Fibroblast of skin of left biceps (primary cell): ENCODE data around the gene TMEM11.
"Not testable (repeated sequence)": the region's sequence is repeated elsewhere in the genome, so short reads cannot be mapped to it uniquely, and the experiment has no call there.

Experiments used
- DNase-seq, 2 experiments: peaks; one replicate each; pipeline ENCODE4 v3.0.0-alpha.2; 2013; ENCODE audit warnings: low read depth in 2 of 2

TMEM11 gene

GRCh38 chr17:21212826-21213637 lies 929 bp downstream of the TMEM11 start:
- no peak for DNase-seq

DNA sequence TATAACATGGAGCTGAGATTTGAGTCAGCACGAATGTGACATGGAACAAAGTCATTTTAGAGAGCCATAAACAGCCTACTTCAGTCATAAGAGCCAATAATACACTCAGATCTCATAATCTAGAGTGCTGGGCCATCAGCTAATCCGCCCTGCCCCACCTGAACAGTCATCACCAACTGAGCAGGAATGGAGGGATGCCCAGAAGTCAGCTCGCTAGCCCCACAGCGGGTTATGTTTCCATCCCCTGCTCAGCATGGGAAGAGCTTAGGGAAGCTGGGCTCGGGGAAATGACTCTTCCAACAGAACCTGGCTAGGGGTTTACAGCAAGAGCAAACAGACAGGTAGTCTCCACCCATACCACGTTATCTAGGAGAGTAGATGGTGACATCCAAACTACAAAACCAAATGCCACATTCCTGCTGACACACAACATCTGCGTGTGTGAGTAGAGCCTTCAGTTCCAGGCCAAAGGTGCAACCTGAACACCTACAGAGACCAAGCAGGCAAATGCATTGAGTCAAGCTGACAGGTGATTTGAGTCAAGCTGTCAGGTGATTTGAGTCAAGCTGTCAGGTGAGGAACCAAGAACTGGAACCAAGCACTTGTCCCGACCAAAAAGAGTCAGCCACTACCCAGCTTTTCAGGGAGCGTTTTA lies 2.0 kb downstream of the TMEM11 start:
- no peak for DNase-seq

DNA sequence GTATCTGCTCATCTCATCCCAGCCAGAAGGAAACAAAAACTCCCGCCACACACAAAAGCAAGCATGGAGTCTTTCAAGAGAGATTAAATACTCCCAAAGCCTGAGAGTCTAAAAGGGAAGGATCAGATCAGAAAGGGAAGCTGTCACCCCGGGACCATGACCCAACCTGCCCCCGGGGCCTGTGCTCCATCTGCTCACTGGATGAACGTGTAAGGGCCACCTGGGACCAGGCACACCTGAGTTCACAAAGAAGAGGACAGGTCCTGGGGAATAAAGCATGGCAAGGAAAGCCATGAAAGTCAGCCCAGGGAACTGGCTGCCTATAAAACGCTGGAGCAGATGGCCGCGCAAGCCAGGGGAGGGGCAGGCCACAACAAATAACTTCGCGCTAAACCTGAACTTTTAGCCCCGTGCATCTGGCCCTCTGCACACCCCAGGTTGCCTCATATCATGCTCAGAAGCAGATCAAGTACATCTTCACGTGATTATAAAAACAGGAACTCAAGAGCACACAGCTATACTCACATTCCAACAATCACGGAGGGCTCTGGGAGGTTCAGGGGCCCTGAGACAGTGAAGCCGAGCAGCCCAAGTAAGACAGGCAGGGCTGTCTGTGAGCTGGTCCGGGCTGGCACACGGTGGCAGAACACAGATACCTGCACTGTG lies 3.4 kb downstream of the TMEM11 start:
- no peak for DNase-seq

- no peak for DNase-seq
Measured at GRCh38 chr17:21209511-21210175, 4.3 kb downstream of the TMEM11 start.

- DNase-seq = no peak
Measured at GRCh38 chr17:21208352-21208751, 5.6 kb downstream of the TMEM11 start.

DNA sequence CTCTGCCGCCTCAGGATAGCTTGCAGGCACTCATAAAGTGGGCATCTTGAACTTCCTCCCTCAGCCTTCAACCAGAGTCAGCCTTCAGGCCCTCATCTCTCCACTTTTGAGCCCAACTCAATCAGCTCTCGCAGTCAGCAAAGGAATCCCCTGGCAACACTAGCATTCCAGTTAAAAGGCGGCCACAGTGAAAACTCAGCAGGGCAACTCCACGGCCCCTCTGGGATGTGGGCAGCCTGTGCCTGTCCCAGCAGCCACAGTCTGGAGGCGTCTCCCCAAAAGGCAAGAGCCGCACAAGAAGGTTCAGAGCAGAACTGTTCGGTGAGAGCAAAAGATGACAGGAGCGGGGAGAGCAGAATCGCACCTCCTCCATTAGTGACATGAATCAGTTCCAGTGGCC lies 9.0 kb downstream of the TMEM11 start:
- DNase-seq = no peak

DNA sequence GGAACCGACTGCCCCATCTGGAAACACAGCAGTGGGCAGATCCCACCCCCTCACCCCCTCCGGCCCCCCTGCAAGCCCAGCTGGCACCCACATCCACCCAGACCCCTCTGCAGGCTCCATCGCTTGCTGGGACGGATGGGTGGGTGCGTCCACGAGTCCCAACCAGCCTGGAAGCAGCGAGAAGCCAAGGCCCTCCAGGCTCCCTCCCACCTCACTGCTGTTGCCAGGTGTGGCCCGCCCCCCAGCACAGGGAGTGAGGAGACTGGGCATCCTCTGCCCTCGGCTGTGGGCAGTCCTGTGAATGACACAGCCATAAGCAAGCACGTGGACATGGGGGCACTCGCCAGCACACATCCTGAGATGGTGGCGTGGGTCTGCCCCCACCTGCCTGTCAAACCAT lies 11.4 kb downstream of the TMEM11 start:
- DNase-seq = no peak

- no peak for DNase-seq
Measured at GRCh38 chr17:21201874-21202273, 12.1 kb downstream of the TMEM11 start.

DNA sequence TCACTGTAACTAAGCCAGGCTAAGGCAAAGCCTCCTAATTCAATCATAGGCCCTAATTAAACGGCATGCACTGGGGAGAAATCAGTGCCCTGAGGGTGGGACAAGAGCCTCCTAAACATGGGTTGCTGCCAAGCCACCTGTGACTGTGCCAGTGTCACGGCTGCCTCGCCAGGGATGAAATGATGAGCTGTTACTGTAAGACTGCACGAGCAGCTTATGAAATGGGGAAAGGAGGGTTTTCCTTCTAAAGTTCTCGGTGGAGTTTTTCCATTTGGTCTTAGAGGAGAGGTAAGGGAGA lies 12.7 kb downstream of the TMEM11 start:
- no peak for DNase-seq

DNA sequence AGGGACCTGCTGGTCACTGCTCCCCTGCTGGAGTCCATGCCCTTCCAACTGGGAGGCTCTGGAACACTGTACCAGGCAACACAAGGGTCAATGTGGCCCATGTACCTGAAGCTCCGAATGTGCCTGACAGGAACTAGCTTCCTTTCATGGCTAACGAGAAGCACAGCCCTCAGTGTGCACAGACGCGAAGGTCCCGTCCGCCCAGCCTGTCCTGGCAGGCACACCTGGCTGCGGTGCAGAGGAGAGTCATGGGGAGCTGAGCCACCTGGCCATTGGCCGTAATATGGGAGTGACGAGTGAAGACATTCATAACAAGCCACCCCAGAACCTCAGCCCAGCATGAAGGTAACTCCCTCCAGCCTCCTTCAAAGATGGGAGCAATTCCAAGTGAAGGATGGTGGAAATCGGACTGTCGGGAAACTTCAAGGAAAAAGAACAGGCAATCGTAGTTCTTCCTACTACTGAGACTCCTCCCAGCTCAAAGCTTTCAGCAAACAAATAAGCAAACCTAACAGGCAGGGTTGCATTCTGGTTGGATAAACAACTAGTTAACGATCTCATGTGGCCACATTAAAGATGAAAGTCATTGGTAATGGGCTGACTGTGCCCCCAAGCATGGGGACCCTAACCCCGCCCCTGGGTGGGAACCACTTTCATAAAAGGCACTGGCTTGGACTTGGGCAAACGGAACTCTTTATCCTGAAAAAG lies 13.2 kb downstream of the TMEM11 start:
- DNase-seq = no peak

DNA sequence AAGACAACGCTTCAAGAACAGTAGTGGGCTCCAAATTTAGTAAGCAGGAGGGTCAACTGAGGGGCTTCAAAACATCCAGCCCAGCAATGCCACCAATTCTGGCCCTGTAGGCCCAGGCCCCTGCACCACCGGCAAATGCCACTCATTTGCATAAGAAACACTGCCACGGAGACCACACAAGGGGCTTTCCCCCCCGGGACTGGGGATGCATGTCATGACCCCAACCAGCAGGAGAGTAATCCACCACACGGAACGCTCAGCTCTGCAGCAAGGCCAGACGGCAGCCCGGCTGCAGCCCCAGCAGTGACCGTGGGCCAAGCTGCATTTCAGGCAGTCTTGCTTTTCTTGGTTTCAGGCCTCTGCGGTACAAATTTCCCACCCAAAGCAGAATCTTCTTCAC lies 14.1 kb downstream of the TMEM11 start:
- no peak for DNase-seq

DNA sequence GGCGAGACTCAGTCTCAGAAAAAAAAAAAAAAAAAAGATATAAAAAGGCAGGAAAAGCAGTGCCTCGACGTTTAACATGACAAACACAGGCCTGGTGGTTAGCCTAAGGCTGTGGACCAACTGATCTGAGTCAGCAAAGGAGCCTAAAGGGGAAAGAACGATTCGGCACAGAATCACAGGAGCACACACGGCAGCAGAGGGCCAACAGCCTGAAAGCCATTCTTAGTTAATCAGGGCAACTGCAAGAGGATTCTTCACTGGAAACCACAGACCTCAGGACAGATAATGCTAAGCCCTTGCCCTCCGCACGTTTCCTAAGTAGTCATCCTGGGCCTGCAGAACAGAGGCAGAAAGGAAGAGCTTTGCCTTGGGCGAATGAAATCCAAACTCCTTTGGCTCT lies 14.7 kb downstream of the TMEM11 start:
- DNase-seq = no peak

DNA sequence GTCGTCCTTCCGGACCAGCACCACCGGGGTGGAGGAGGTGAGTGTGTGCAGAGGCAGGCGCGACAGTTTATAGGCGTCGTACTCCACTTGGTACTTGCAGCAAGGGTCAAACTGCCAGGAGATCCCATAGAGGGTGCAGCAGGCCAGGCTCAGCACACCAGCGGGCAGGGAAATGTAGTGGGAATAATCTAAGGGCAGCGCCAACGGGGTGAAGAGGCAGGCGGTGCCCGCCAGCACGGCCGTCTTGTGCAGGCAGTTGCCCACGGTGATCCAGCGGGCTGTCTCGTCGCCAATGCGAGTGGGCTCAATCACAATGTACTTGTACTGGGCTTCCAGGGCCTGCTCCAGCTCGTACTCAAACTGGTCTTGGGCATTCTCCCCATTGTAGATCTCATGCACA lies 15.6 kb downstream of the TMEM11 start:
- DNase-seq = no peak

DNA sequence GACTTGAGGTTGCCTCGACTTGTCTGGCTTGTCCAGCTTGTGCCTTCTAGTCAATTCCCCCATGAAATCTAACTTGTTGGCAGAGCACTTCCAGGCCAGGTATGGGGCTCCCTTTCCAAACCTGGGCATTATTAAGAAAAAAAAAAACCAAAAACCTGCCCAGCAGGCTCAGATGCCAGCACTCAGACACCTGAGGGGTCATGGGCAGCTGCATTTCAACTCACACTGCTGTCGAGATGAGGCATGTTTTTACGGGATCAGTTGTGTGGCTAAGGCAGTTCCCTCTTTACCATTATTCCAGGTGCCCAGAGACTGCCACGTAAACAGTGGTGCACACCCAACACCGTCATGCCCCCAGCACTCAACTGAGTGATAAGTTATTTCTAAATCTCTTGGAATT lies 17.8 kb downstream of the TMEM11 start:
- no peak for DNase-seq

GRCh38 chr17:21194703-21195102 lies 19.3 kb downstream of the TMEM11 start:
- DNase-seq = peak in 1 of 2 experiments; percentile 9

DNA sequence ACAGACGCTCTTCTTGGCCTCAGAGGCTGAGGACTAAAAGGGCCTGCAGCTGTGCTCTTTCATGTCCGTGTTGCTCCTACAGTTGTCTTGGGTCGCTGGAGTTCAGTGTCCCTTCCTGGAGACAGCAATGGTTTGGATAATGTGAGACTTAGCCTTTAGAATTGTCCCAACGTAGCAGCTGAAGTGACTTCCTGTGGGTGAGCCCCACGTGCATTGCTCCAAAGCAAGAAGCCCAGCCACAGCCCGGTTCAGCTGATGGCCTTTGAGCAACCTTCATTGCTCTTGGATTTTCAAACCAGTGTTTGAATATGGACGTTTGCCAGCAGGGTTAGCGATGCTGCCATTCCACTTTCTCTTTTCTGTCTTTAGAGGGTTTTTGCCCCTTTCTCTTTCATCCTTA lies 19.7 kb downstream of the TMEM11 start:
- no peak for DNase-seq

DNA sequence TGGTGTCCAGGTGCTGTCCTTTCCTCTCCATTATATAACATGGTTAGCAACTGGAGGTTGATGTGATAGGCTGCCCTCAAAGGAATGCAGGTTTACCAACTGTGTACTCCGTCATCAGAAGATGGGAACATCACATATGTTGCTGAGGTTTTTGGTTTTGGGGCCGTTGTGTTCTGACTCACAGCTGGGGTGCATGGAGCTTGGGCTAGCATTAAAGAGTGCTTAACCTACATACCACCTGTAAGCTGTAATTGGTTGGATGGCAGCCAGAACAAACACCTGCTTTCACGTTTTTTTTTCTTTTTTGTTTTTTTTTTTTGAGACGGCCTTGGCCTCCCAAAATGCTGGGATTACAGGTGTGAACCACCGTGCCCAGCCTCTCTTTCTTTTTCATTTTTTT lies 20.9 kb downstream of the TMEM11 start:
- no peak for DNase-seq

- DNase-seq = not testable (repeated sequence)
Measured at GRCh38 chr17:21192414-21192813, 21.5 kb downstream of the TMEM11 start.

GRCh38 chr17:21191698-21192097 lies 22.3 kb downstream of the TMEM11 start:
- DNase-seq = no peak

DNA sequence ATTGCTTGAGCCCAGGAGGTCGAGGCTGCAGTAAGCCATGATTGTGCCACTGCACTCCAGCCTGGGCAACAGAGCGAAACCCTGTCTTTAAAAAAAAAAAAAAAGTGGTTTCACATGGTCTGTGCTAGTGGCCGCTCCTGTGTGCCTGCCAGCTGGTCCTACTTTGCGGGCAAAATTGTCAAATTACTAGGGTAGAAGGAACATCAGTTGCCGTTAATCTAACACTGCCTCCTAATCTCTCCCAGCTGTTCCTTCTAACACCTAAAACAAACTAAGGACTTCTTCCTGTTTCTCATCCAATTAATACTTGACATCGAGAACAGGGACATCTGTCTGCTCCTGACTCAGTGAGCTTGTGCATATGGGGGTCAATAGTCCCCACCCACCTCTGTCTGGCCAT lies 23.9 kb downstream of the TMEM11 start:
- DNase-seq = no peak

DNA sequence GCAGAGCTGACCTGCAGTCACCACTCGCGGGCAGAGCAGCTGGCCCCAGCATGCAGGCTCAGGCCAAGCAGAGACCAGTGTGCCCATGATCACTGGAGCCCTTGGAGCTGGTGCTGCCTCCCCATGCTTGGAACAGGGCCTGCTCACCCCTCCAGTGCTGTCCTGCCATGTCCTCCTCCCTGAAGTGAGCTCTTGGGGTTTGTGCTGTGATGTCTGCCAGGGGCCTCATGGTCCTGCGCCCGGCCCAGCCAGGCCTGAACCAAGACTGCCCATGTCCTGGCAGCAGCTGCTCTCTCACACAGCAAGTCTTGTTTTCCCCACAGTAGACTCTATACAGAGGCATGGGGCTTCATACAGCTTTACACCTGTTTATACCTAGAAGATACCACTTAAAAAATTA lies 24.6 kb downstream of the TMEM11 start:
- no peak for DNase-seq
